ENCODE results near the gene PRDM11.

- TF ChIP-seq CTCF (IDR thresholded peaks at IDR 0.05; ENCODE audit: control extremely low read depth in 1 of 3, insufficient read depth in 1 of 3, low read depth in 1 of 3, low read length in 3 of 3): no peak
- TF ChIP-seq GABPA (IDR thresholded peaks at IDR 0.05; ENCODE audit: borderline replicate concordance, insufficient read depth, low read length): no peak
- no peak for TF ChIP-seq POLR2AphosphoS5 (IDR thresholded peaks at IDR 0.05; ENCODE audit: low read depth, low read length)
Observed at GRCh38 chr11:45150943-45151342, 4.5 kb downstream of the PRDM11 start.

Data from H1 (cell line).